Chondrocyte (in vitro differentiated cells): ENCODE results near the gene CAP2. TPM values are rescaled to one million over a fixed set of nuclear protein-coding genes. Genes with fewer than 3 reads are reported as not detected.

Experiments
- DNase-seq: peaks from one replicate; pipeline ENCODE4 v3.0.0; 2021; ENCODE audit warnings: mixed read lengths, low spot score
- H3K27ac Mint-ChIP-seq: one replicate; pipeline ENCODE4 v1.8.0; 2021; ENCODE audit warnings: mild to moderate bottlenecking, moderate library complexity, mixed read lengths; ENCODE audit not compliant: unreplicated experiment
- H3K27me3 Mint-ChIP-seq: 2 replicates; pipeline ENCODE4 v1.8.0; 2021; ENCODE audit warnings: low read depth, mixed read lengths
- H3K36me3 Mint-ChIP-seq: 2 replicates; pipeline ENCODE4 v1.8.0; 2021; ENCODE audit warnings: low read depth, mixed read lengths
- H3K4me1 Mint-ChIP-seq: 2 replicates; pipeline ENCODE4 v1.8.0; 2021; ENCODE audit warnings: low read depth, mild to moderate bottlenecking, mixed read lengths
- H3K4me3 Mint-ChIP-seq: one replicate; pipeline ENCODE4 v1.8.0; 2021; ENCODE audit warnings: mild to moderate bottlenecking, moderate library complexity, mixed read lengths; ENCODE audit not compliant: unreplicated experiment
- H3K9me3 Mint-ChIP-seq: 2 replicates; pipeline ENCODE4 v1.8.0; 2021; ENCODE audit warnings: low read depth, mixed read lengths
- total RNA-seq: library from RNA; stranded (reverse); gene quantifications from 3 replicates; pipeline ENCODE4 v1.2.1, GENCODE V29; 2021
- TF ChIP-seq, protein P1 (sequence below): fragments of 200-600 bp; sonication (generic); IDR thresholded peaks from 2 replicates; pipeline ENCODE4 v1.5.0; 2021; ENCODE audit warnings: antibody characterized with exemption, mild to moderate bottlenecking, moderate library complexity

The CAP2 gene
- total RNA-seq, 1 donor from 2014 or later, result 90.4 TPM

DNA sequence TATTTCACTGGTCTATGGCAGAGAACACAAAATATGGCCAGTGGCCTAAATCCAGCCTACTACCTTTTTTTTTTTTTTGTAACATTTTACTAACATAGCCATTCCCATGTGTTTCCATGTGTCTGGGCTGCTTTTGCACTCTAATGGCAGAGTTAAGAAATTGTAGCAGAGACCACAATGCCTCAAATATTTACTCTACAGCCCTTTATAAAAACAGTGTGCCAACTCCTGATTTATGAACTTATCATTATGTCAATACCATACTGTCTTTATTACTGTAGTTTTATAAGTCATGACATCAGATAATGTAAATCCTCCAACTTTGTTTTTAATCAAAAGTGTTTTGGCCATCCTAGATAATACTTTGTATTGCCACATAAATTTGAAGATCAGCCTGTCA lies 27.4 kb upstream of the CAP2 start:
- H3K27ac Mint-ChIP-seq, result no peak overlapping the region
- H3K36me3 Mint-ChIP-seq, result peaks cover 3% of the 10 kb centered on the region
- peaks cover 10% of the 10 kb centered on the region for H3K4me1 Mint-ChIP-seq
- H3K4me3 Mint-ChIP-seq, result no peak overlapping the region
- H3K27me3 Mint-ChIP-seq, result no peaks in the 10 kb centered on the region
- TF ChIP-seq, protein P1, sequence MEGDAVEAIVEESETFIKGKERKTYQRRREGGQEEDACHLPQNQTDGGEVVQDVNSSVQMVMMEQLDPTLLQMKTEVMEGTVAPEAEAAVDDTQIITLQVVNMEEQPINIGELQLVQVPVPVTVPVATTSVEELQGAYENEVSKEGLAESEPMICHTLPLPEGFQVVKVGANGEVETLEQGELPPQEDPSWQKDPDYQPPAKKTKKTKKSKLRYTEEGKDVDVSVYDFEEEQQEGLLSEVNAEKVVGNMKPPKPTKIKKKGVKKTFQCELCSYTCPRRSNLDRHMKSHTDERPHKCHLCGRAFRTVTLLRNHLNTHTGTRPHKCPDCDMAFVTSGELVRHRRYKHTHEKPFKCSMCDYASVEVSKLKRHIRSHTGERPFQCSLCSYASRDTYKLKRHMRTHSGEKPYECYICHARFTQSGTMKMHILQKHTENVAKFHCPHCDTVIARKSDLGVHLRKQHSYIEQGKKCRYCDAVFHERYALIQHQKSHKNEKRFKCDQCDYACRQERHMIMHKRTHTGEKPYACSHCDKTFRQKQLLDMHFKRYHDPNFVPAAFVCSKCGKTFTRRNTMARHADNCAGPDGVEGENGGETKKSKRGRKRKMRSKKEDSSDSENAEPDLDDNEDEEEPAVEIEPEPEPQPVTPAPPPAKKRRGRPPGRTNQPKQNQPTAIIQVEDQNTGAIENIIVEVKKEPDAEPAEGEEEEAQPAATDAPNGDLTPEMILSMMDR, result no peak
- peaks cover 9% of the 10 kb centered on the region for H3K9me3 Mint-ChIP-seq
- DNase-seq, result no peak

DNA sequence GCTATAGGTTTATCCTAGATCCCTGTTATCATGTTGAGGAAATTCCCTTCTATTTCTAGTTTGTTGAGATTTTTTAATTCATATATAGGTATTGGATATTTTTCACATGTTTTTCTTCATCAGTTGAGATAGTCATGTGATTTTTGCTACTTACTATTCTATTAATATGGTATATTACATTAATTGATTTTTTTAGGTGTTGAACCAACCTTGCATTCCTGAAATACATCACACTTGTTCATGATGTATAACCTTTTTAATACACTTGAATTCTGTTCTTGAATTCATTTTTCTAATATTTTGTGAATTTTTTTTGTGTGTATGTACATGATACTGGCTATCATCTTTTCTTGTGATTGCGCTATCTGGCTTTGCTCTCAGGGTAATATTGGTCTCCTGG lies 25.5 kb upstream of the CAP2 start:
- Mint-ChIP-seq H3K36me3 (peaks cover 3% of the 10 kb centered on the region), H3K27me3 (no peaks in the 10 kb centered on the region), H3K9me3 (peaks cover 12% of the 10 kb centered on the region), H3K4me1 (no peaks in the 10 kb centered on the region), H3K4me3 (no peak overlapping the region), H3K27ac (no peak overlapping the region)
- DNase-seq, result no peak
- TF ChIP-seq, protein P1, result no peak

DNA sequence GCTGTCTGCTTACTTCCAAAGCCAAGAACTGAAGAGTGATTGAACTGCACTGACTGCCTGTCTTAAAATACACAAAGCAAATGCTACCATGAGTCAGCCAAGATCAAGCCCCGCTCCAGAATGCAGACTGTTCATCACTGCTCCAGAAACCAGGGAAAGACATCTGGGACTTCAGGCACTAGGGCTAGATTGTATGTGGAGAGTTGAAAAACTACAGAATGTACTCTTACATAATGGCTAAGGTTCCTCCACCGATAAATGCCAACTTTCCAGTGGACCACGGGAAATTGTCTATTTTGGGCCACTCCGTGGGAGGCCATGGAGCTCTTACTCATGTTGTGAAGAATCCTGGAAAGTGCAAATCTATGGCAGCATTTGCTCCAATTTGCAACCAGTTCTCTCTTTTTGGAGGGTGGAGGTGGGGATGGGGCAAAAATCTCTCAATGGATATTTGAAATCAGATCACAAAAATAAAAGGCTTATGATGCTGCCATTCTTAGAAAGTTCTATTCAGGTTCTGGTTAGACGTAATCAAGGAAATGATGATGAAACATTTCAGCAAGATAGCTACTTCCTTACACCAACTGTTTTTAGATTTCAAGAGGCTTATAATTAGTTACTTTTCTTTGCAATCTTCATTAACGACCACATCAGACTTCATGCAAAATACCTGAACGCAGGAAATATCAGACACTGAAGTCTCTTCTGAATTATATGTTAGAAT lies 11.8 kb upstream of the CAP2 start:
- peak overlapping the region; percentile 83 for H3K27ac Mint-ChIP-seq
- H3K27me3 Mint-ChIP-seq, result no peaks in the 10 kb centered on the region
- no peak for DNase-seq

DNA sequence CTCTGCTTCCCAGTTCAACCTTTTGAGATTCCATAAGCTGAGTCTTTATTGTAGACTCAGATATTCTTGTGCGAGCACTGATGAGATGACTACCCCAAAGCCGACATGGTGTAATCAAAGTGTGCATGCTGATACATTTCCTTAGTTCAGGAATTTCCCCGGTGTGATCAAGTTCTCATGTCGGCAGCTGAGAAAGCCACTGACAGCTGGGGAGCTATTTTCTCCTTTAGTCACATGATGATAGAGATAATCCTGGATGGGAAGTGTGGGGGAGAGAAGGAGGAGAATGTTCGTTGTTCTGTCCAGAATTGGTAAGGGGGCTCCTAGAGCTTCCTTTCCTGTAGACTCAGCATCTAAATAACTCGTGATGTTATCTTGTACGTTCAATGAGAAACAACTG lies 7.7 kb upstream of the CAP2 start:
- Mint-ChIP-seq H3K4me1 (peaks cover 38% of the 10 kb centered on the region), H3K27ac (peak overlapping the region; percentile 62), H3K27me3 (no peaks in the 10 kb centered on the region), H3K4me3 (no peak overlapping the region), H3K9me3 (no peaks in the 10 kb centered on the region), H3K36me3 (no peaks in the 10 kb centered on the region)
- DNase-seq, result no peak
- TF ChIP-seq, protein P1, result no peak

More for the DNA sequence above, 11.8 kb upstream of the CAP2 start:
- Mint-ChIP-seq H3K4me3 (no peak overlapping the region), H3K36me3 (no peaks in the 10 kb centered on the region), H3K9me3 (no peaks in the 10 kb centered on the region), H3K4me1 (peaks cover 21% of the 10 kb centered on the region)
- TF ChIP-seq, protein P1, result no peak

DNA sequence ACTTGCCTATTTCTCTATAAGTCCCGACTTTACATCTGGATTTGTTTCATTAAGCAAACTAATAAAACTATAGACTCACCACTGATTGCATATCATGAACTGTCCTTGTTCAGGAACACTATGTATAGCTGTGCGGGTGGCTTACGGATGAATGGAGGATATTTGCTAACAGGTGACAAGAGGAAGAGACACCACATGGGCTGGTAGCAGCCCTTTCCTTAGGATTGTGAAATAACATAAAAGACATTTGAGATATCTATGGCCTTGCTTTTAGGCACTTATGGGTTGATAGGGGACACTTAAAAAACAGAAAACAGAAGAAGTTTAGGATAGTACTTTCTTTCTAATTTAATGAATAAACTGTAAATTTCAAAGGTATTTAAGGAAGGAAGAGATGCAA lies 5.0 kb upstream of the CAP2 start:
- H3K9me3 Mint-ChIP-seq, result no peaks in the 10 kb centered on the region
- no peaks in the 10 kb centered on the region for H3K27me3 Mint-ChIP-seq
- no peak overlapping the region for H3K4me3 Mint-ChIP-seq
- DNase-seq, result no peak
- peak overlapping the region; percentile 6 for H3K27ac Mint-ChIP-seq
- peaks cover 45% of the 10 kb centered on the region for H3K4me1 Mint-ChIP-seq
- TF ChIP-seq, protein P1, result no peak
- no peaks in the 10 kb centered on the region for H3K36me3 Mint-ChIP-seq
